A549 (cell line): ENCODE results near the gene ZNF106.

ENCODE experiments used
- CEBPB ChIP-seq, 2 experiments: fragments of >200 bp in 1 of 2; sonication (Bioruptor Twin) in 1 of 2; formaldehyde crosslinking in 1 of 2; IDR thresholded peaks; 2 replicates each; pipeline ENCODE4 v1.6.1; 2012 to 2016
- CHD2 ChIP-seq: fragments of 150-350 bp; IDR thresholded peaks from 2 replicates; pipeline ENCODE4 v1.6.1; 2014; ENCODE audit warnings: low read length; ENCODE audit not compliant: partially characterized antibody
- EP300 ChIP-seq, 2 experiments: fragments of >200 bp; sonication (Bioruptor Twin); formaldehyde crosslinking; IDR thresholded peaks; 2 replicates in 1 of 2; 3 replicates in 1 of 2; pipeline ENCODE4 v1.6.1; 2016 to 2017
- JUNB ChIP-seq: fragments of >200 bp; sonication (Bioruptor Twin); formaldehyde crosslinking; IDR thresholded peaks from 2 replicates; pipeline ENCODE4 v1.6.1; 2016
- MAFK ChIP-seq: fragments of 450-650 bp; IDR thresholded peaks from 2 replicates; pipeline ENCODE4 v1.6.1; 2014; ENCODE audit not compliant: partially characterized antibody
- POLR2A ChIP-seq: IDR thresholded peaks from 2 replicates; pipeline ENCODE4 v1.6.1; 2012; ENCODE audit warnings: mild to moderate bottlenecking, low read length
- SMC3 ChIP-seq: fragments of >200 bp; sonication (Bioruptor Twin); formaldehyde crosslinking; IDR thresholded peaks from 3 replicates; pipeline ENCODE4 v1.6.1; 2018; ENCODE audit warnings: inconsistent platforms
- TF ChIP-seq, protein P1 (sequence below): fragments of >200 bp; sonication (Bioruptor Twin); formaldehyde crosslinking; IDR thresholded peaks from 3 replicates; pipeline ENCODE4 v1.5.1; 2016
- TF ChIP-seq, protein P2 (sequence below): fragments of >200 bp; sonication (Bioruptor Twin); formaldehyde crosslinking; IDR thresholded peaks from 2 replicates; pipeline ENCODE4 v1.6.1; 2016
- TF ChIP-seq, protein P3 (sequence below): IDR thresholded peaks from 2 replicates; pipeline ENCODE4 v1.6.1; 2012

DNA sequence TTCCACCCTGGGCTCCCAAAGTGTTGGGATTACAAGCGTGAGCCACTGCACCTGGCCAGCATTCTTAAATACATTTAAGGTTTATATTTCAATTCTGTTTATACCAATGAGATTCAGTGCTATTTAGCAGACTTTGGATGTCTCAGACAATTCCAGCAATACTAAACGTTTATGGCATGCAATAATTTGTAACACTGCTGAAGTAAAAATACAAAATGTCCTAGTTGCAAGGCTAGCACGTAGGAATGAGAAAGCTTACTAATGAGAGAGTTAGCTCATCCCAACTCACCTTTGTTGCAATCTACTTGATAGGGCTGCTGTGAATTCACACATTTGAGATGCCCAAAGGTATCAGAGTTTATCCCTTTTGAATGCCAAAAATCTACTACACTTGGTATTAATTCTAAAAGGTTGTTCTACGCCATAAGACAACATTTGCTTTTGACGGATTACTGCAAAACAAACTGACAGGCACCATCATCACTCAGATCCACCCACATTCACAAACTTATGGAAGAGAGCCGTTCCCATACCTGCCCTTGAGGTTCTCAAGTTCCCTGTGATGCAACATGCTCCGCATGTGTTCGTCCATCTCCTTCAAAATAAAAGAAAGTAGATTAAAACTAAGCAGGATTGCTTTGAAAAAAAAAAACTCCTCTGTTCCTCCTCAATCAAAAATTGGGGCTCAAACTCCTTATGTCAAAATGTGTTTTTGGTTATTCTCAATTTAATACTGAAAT is 25.3 kb downstream of the ZNF106 start:
- TF ChIP-seq, protein P1, sequence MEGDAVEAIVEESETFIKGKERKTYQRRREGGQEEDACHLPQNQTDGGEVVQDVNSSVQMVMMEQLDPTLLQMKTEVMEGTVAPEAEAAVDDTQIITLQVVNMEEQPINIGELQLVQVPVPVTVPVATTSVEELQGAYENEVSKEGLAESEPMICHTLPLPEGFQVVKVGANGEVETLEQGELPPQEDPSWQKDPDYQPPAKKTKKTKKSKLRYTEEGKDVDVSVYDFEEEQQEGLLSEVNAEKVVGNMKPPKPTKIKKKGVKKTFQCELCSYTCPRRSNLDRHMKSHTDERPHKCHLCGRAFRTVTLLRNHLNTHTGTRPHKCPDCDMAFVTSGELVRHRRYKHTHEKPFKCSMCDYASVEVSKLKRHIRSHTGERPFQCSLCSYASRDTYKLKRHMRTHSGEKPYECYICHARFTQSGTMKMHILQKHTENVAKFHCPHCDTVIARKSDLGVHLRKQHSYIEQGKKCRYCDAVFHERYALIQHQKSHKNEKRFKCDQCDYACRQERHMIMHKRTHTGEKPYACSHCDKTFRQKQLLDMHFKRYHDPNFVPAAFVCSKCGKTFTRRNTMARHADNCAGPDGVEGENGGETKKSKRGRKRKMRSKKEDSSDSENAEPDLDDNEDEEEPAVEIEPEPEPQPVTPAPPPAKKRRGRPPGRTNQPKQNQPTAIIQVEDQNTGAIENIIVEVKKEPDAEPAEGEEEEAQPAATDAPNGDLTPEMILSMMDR = no peak
- TF ChIP-seq POLR2A = no peak
- TF ChIP-seq CHD2 = no peak
- TF ChIP-seq, protein P2, sequence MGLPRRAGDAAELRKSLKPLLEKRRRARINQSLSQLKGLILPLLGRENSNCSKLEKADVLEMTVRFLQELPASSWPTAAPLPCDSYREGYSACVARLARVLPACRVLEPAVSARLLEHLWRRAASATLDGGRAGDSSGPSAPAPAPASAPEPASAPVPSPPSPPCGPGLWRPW = no peak
- no peak for TF ChIP-seq SMC3
- no peak for TF ChIP-seq EP300 (IDR thresholded peaks at IDR 0.05)
- TF ChIP-seq MAFK = no peak
- no peak for TF ChIP-seq JUNB
- TF ChIP-seq, protein P3, sequence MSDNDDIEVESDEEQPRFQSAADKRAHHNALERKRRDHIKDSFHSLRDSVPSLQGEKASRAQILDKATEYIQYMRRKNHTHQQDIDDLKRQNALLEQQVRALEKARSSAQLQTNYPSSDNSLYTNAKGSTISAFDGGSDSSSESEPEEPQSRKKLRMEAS = no peak
- TF ChIP-seq CEBPB (IDR thresholded peaks at IDR 0.05) = no peak
